Erythroblast (primary cell): ENCODE results near the gene EDIL3.

Experiments
- GATA1 ChIP-seq: IDR thresholded peaks from 2 replicates; pipeline ENCODE4 v1.6.1; 2011; ENCODE audit warnings: low read depth, mild to moderate bottlenecking, control low read depth, low read length, moderate library complexity
- POLR2A ChIP-seq: IDR thresholded peaks from 2 replicates; pipeline ENCODE4 v1.6.1; 2011; ENCODE audit warnings: mild to moderate bottlenecking, low read length

GRCh38 chr5:84425365-84425881, 40.7 kb upstream of the EDIL3 start:
- TF ChIP-seq POLR2A: no peak
- no peak for TF ChIP-seq GATA1
